A673 (cell line): ENCODE results near the gene HMGN4.

Source experiments
- CTCF ChIP-seq: fragments of 300-800, 200-600 bp; sonication (generic); conservative IDR thresholded peaks from 2 replicates; pipeline ENCODE4 v1.5.1; 2017; ENCODE audit warnings: low read depth, mild to moderate bottlenecking, antibody characterized with exemption, low read length, moderate library complexity, mixed read lengths
- EZH2 ChIP-seq: fragments of 200-600 bp; sonication (generic); IDR thresholded peaks from 2 replicates; pipeline ENCODE4 v1.6.1; 2017; ENCODE audit warnings: borderline replicate concordance, low read depth, mild to moderate bottlenecking, mixed read lengths, antibody characterized with exemption, low read length; ENCODE audit not compliant: poor library complexity, severe bottlenecking

- TF ChIP-seq CTCF (no peak), EZH2 (no peak)
Observed at GRCh38 chr6:26578279-26578678, 40.1 kb downstream of the HMGN4 start.
